HCT116 (cell line): ENCODE measurements around the gene NUDT13.

Experiments
- CTCF ChIP-seq, 3 experiments: fragments of 200-600 bp in 1 of 3; sonication (generic) in 1 of 3; IDR thresholded peaks in 2 of 3; conservative IDR thresholded peaks in 1 of 3; 2 replicates each; pipeline ENCODE4 v1.5.1; 2012 to 2017; ENCODE audit warnings: low read depth in 2 of 3, low read length in 2 of 3, antibody characterized with exemption in 1 of 3, borderline replicate concordance in 1 of 3, control low read depth in 1 of 3, mild to moderate bottlenecking in 1 of 3, mixed read lengths in 1 of 3, mixed run types in 1 of 3, moderate library complexity in 1 of 3; ENCODE audit not compliant: insufficient read depth in 1 of 3
- EGR1 ChIP-seq: IDR thresholded peaks from 2 replicates; pipeline ENCODE4 v1.6.1; 2012; ENCODE audit warnings: low read depth
- EZH2 ChIP-seq: fragments of 200-600 bp; sonication (generic); IDR thresholded peaks from 2 replicates; pipeline ENCODE4 v1.6.1; 2017; ENCODE audit warnings: antibody characterized with exemption, mixed run types
- EZH2phosphoT487 ChIP-seq: fragments of 200-600 bp; IDR thresholded peaks from 2 replicates; pipeline ENCODE4 v1.6.1; 2018; ENCODE audit warnings: antibody characterized with exemption, borderline replicate concordance
- MAX ChIP-seq: IDR thresholded peaks from 2 replicates; pipeline ENCODE4 v1.6.1; 2012
- POLR2A ChIP-seq: IDR thresholded peaks from 2 replicates; pipeline ENCODE4 v1.7.0; 2011; ENCODE audit warnings: borderline replicate concordance; ENCODE audit not compliant: insufficient read depth, insufficient read length; ENCODE audit errors: extremely low read depth
- POLR2AphosphoS5 ChIP-seq: IDR thresholded peaks from 2 replicates; pipeline ENCODE4 v1.6.1; 2011; ENCODE audit warnings: mild to moderate bottlenecking, low read depth, low read length, moderate library complexity
- SIN3A ChIP-seq: IDR thresholded peaks from 2 replicates; pipeline ENCODE4 v1.6.1; 2012; ENCODE audit warnings: low read depth
- SP1 ChIP-seq: IDR thresholded peaks from 2 replicates; pipeline ENCODE4 v1.6.1; 2012; ENCODE audit warnings: low read depth
- YY1 ChIP-seq: IDR thresholded peaks from 2 replicates; pipeline ENCODE4 v1.6.1; 2011; ENCODE audit warnings: low read length, low read depth, moderate library complexity, mild to moderate bottlenecking; ENCODE audit not compliant: insufficient replicate concordance; ENCODE audit errors: extremely low read depth
- ZNF274 ChIP-seq: fragments of 200-500 bp; sonication (Bioruptor generic); IDR thresholded peaks from 2 replicates; pipeline ENCODE4 v1.6.1; 2014; ENCODE audit warnings: mild to moderate bottlenecking, low read depth, low read length, inconsistent platforms
- TF ChIP-seq, protein P1 (sequence below): IDR thresholded peaks from 2 replicates; pipeline ENCODE4 v1.6.1; 2011; ENCODE audit warnings: mild to moderate bottlenecking, low read length, moderate library complexity; ENCODE audit not compliant: insufficient replicate concordance; ENCODE audit errors: extremely low read depth

- TF ChIP-seq POLR2AphosphoS5 (no peak), CTCF (IDR thresholded peaks at IDR 0.05 in 2 of 3, conservative IDR thresholded peaks at IDR 0.05 in 1 of 3; ENCODE audit: borderline replicate concordance in 1 of 3, insufficient read depth in 1 of 3, low read depth in 2 of 3, low read length in 2 of 3) (no peak), SP1 (no peak), YY1 (no peak), EZH2phosphoT487 (no peak), SIN3A (no peak), ZNF274 (no peak), EZH2 (no peak), POLR2A (no peak), MAX (no peak), EGR1 (no peak)
- TF ChIP-seq, protein P1, sequence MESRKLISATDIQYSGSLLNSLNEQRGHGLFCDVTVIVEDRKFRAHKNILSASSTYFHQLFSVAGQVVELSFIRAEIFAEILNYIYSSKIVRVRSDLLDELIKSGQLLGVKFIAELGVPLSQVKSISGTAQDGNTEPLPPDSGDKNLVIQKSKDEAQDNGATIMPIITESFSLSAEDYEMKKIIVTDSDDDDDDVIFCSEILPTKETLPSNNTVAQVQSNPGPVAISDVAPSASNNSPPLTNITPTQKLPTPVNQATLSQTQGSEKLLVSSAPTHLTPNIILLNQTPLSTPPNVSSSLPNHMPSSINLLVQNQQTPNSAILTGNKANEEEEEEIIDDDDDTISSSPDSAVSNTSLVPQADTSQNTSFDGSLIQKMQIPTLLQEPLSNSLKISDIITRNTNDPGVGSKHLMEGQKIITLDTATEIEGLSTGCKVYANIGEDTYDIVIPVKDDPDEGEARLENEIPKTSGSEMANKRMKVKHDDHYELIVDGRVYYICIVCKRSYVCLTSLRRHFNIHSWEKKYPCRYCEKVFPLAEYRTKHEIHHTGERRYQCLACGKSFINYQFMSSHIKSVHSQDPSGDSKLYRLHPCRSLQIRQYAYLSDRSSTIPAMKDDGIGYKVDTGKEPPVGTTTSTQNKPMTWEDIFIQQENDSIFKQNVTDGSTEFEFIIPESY, result no peak
Measured at GRCh38 chr10:73141603-73142002, 31.3 kb downstream of the NUDT13 start.
